SK-N-SH (cell line): ENCODE measurements around the gene CTNNA3.

Experiments used
- JUND ChIP-seq: IDR thresholded peaks from 2 replicates; pipeline ENCODE4 v1.4.0; 2012
- RFX5 ChIP-seq: IDR thresholded peaks from 2 replicates; pipeline ENCODE4 v1.6.1; 2012; ENCODE audit warnings: mild to moderate bottlenecking, improper control_type of control experiment, low read length
- TAF1 ChIP-seq: IDR thresholded peaks from 2 replicates; pipeline ENCODE4 v1.6.1; 2012; ENCODE audit warnings: low read depth, mild to moderate bottlenecking, low read length, moderate library complexity, borderline replicate concordance
- TF ChIP-seq, protein P1 (sequence below): fragments of 200-600 bp; sonication (generic); IDR thresholded peaks from 2 replicates; pipeline ENCODE4 v1.6.1; 2017; ENCODE audit warnings: antibody characterized with exemption, mild to moderate bottlenecking, moderate library complexity
- TF ChIP-seq, protein P2 (sequence below): IDR thresholded peaks from 2 replicates; pipeline ENCODE4 v1.6.1; 2012; ENCODE audit warnings: mild to moderate bottlenecking, low read depth, low read length, moderate library complexity

DNA sequence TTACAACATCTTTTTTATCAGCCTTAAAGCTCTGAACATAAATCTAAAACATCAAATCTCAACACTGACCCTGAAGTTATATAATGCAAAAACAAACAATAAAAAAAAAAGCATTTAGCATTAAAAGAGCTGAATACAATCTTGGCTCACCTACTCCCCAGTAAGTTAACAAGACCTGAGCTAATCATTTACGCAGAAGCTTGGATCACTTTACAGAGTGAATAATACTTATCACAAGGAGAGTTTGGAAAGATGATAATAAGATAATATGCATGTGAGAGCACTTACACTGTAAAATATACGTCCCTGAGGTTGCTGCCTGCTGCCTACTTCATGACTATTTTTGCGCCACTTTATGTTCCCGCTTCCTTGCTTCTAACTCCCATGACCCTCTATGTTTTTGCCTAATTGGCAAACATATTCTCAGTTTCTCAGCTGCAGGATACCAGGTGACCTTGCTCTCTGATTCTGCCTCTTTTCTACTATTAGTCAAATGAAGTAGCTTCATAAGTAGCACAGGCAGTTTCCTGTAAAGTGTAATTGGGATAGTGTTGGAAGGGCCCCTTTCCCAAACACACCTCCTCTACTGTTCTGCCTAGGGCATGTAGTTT, 436.6 kb downstream of the CTNNA3 start:
- TF ChIP-seq, protein P1, sequence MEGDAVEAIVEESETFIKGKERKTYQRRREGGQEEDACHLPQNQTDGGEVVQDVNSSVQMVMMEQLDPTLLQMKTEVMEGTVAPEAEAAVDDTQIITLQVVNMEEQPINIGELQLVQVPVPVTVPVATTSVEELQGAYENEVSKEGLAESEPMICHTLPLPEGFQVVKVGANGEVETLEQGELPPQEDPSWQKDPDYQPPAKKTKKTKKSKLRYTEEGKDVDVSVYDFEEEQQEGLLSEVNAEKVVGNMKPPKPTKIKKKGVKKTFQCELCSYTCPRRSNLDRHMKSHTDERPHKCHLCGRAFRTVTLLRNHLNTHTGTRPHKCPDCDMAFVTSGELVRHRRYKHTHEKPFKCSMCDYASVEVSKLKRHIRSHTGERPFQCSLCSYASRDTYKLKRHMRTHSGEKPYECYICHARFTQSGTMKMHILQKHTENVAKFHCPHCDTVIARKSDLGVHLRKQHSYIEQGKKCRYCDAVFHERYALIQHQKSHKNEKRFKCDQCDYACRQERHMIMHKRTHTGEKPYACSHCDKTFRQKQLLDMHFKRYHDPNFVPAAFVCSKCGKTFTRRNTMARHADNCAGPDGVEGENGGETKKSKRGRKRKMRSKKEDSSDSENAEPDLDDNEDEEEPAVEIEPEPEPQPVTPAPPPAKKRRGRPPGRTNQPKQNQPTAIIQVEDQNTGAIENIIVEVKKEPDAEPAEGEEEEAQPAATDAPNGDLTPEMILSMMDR, result no peak
- TF ChIP-seq JUND, result no peak
- no peak for TF ChIP-seq TAF1
- no peak for TF ChIP-seq RFX5
- TF ChIP-seq, protein P2, sequence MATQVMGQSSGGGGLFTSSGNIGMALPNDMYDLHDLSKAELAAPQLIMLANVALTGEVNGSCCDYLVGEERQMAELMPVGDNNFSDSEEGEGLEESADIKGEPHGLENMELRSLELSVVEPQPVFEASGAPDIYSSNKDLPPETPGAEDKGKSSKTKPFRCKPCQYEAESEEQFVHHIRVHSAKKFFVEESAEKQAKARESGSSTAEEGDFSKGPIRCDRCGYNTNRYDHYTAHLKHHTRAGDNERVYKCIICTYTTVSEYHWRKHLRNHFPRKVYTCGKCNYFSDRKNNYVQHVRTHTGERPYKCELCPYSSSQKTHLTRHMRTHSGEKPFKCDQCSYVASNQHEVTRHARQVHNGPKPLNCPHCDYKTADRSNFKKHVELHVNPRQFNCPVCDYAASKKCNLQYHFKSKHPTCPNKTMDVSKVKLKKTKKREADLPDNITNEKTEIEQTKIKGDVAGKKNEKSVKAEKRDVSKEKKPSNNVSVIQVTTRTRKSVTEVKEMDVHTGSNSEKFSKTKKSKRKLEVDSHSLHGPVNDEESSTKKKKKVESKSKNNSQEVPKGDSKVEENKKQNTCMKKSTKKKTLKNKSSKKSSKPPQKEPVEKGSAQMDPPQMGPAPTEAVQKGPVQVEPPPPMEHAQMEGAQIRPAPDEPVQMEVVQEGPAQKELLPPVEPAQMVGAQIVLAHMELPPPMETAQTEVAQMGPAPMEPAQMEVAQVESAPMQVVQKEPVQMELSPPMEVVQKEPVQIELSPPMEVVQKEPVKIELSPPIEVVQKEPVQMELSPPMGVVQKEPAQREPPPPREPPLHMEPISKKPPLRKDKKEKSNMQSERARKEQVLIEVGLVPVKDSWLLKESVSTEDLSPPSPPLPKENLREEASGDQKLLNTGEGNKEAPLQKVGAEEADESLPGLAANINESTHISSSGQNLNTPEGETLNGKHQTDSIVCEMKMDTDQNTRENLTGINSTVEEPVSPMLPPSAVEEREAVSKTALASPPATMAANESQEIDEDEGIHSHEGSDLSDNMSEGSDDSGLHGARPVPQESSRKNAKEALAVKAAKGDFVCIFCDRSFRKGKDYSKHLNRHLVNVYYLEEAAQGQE, result no peak
